SH-SY5Y (cell line): Measurements from ENCODE around the gene UBE2K.

Experiments used
- GATA2 ChIP-seq: IDR thresholded peaks from 2 replicates; pipeline ENCODE4 v1.6.1; 2011; ENCODE audit warnings: mild to moderate bottlenecking, low read depth, low read length
- GATA3 ChIP-seq: IDR thresholded peaks from 2 replicates; pipeline ENCODE4 v1.6.1; 2011; ENCODE audit warnings: low read depth, mild to moderate bottlenecking, low read length, moderate library complexity

GRCh38 chr4:39660045-39660444, 37.9 kb upstream of the UBE2K start:
- no peak for TF ChIP-seq GATA2
- no peak for TF ChIP-seq GATA3
